ENCODE data around the gene AUTS2.

Gene AUTS2

DNA sequence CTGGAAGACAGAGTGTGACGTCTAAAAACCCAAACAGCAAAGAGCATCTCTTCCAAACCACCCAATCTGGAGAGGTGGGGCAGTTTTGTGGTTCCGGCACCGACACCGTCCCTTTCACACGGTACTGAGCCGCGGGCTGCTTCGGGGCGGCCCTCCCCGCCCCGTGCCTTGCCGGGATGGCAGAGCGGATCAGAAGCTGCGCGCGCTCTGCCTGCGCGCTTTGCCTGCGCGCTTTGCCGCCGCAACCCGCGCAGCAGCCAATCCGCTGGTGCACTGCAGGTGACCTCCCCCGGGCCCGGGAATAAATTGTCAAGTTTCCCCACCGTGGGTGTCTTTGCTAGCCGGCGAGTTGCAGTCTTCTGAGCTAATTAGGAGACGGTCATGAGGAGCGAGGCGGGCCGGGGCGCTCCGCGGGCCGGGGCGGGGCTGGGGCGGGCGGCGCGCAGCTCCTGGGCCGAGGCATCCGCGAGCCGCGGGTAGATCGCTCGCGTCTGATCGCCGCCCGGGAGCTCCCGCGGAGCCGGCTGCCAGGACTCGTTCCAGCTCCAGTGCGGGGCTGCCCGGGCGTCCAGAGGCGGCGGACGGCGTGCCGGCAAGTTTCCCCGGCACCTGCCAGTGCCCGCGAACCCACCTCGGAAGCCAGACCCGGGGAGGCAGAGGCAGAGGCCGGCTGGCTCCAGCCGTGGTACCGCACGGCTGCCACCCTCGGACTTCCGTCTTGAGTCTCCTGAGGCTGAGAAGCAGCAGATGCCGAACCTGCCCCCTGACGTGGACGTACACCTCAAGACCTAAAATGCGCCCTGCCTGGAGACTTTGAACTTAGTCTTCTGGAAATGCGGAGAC, 997.7 kb downstream of the AUTS2 start:
- POLR2A ChIA-PET, result interaction anchor here (1.0 to 1.1 kb wide), 2 partner anchors 53 to 97 kb away, joined by 3 to 4 read pairs; no protein-coding TSS in a partner anchor
- peak overlapping the region; percentile 43 for H3K4me3 ChIP-seq (ENCODE audit: low read depth, low read length)
- no peak for DNase-seq (ENCODE audit: low read depth, low spot score)
- TF ChIP-seq CTCF (IDR thresholded peaks at IDR 0.05; ENCODE audit: insufficient read depth, low read length, missing control alignments), result no peak
- CTCF ChIA-PET, result interaction anchor here (1.0 to 1.4 kb wide), 2 partner anchors 14 to 100 kb away, joined by 4 to 5 read pairs; no protein-coding TSS in a partner anchor

- ChIA-PET POLR2A (interaction anchor here (1.1 kb wide), 1 partner anchor 54 kb away, joined by 4 read pairs; no protein-coding TSS in a partner anchor), CTCF (interaction anchor here (1.0 to 1.4 kb wide), 2 partner anchors 14 to 99 kb away, joined by 4 to 5 read pairs; no protein-coding TSS in a partner anchor)
- TF ChIP-seq CTCF (IDR thresholded peaks at IDR 0.05; ENCODE audit: insufficient read depth, low read length, missing control alignments), result no peak
- H3K4me3 ChIP-seq (ENCODE audit: low read depth, low read length), result no peak overlapping the region
- no peak for DNase-seq (ENCODE audit: low read depth, low spot score)
These were observed 998.3 kb downstream of the AUTS2 start for GRCh38 chr7:70596598-70596913.

GRCh38 chr7:70597066-70597465, 998.8 kb downstream of the AUTS2 start:
- TF ChIP-seq CTCF (IDR thresholded peaks at IDR 0.05; ENCODE audit: insufficient read depth, low read length, missing control alignments), result no peak
- DNase-seq (ENCODE audit: low read depth, low spot score), result no peak
- ChIA-PET POLR2A (no interaction called here), CTCF (interaction anchor here (1.2 kb wide), 1 partner anchor 101 kb away, joined by 3 read pairs; no protein-coding TSS in a partner anchor)
- no peak overlapping the region for H3K4me3 ChIP-seq (ENCODE audit: low read depth, low read length)

- POLR2A ChIA-PET, result no interaction called here
- no peak for TF ChIP-seq CTCF (IDR thresholded peaks at IDR 0.05; ENCODE audit: insufficient read depth, low read length, missing control alignments)
- DNase-seq (ENCODE audit: low read depth, low spot score), result no peak
- CTCF ChIA-PET, result no interaction called here
- no peak overlapping the region for H3K4me3 ChIP-seq (ENCODE audit: low read depth, low read length)
These were observed 1000.7 kb downstream of the AUTS2 start for GRCh38 chr7:70598976-70599375.

GRCh38 chr7:70599446-70600190, 1001.3 kb downstream of the AUTS2 start:
- POLR2A ChIA-PET, result no interaction called here
- TF ChIP-seq CTCF (IDR thresholded peaks at IDR 0.05; ENCODE audit: insufficient read depth, low read length, missing control alignments), result no peak
- CTCF ChIA-PET, result no interaction called here
- no peak overlapping the region for H3K4me3 ChIP-seq (ENCODE audit: low read depth, low read length)
- no peak for DNase-seq (ENCODE audit: low read depth, low spot score)

- no peak for TF ChIP-seq CTCF (IDR thresholded peaks at IDR 0.05; ENCODE audit: insufficient read depth, low read length, missing control alignments)
- CTCF ChIA-PET, result no interaction called here
- POLR2A ChIA-PET, result no interaction called here
- H3K4me3 ChIP-seq (ENCODE audit: low read depth, low read length), result no peak overlapping the region
- DNase-seq (ENCODE audit: low read depth, low spot score), result no peak
These were observed 1002.7 kb downstream of the AUTS2 start for GRCh38 chr7:70600993-70601392.
